CD8-positive, alpha-beta memory T cell (primary cell): ENCODE measurements around the gene NOL4L. TPM values are rescaled to one million over a fixed set of nuclear protein-coding genes. Genes with fewer than 3 reads are reported as not detected.

Experiments
- CTCF ChIA-PET: fragments of 350-600 bp; sonication (Branson Sonifier 250); formaldehyde crosslinking; loops from one replicate; lab custom pipeline; 2021; ENCODE audit warnings: antibody characterized with exemption; lab: Charles Lee
- POLR2A ChIA-PET: fragments of 350-600 bp; sonication (Branson Sonifier 250); formaldehyde crosslinking; loops from one replicate; lab custom pipeline; 2021; ENCODE audit warnings: antibody characterized with exemption; lab: Charles Lee
- DNase-seq, 5 donors: peaks; one replicate each; pipeline versions ENCODE4 v3.0.0 to v3.0.0-alpha.2; 2020 to 2022; ENCODE audit warnings: mixed read lengths in 1 of 5
- H3K27ac ChIP-seq: one replicate; pipeline ENCODE4 v1.7.0; 2013; ENCODE audit warnings: low read depth, mild to moderate bottlenecking, low read length, moderate library complexity
- H3K27me3 ChIP-seq: 2 replicates; pipeline ENCODE4 v1.7.0; 2013; ENCODE audit warnings: low read length, mild to moderate bottlenecking; ENCODE audit not compliant: insufficient read depth, poor library complexity, severe bottlenecking
- H3K36me3 ChIP-seq: 2 replicates; pipeline ENCODE4 v1.7.0; 2013; ENCODE audit warnings: mild to moderate bottlenecking, low read length, moderate library complexity; ENCODE audit not compliant: insufficient read depth
- H3K4me1 ChIP-seq: 2 replicates; pipeline ENCODE4 v1.7.0; 2013; ENCODE audit warnings: mild to moderate bottlenecking, low read length, moderate library complexity; ENCODE audit not compliant: insufficient read depth
- H3K4me3 ChIP-seq: 2 replicates; pipeline ENCODE4 v1.7.0; 2013; ENCODE audit warnings: mild to moderate bottlenecking, low read length
- H3K9me3 ChIP-seq: 2 replicates; pipeline ENCODE4 v1.7.0; 2013; ENCODE audit warnings: mild to moderate bottlenecking, low read length
- H3K27ac Mint-ChIP-seq, 8 donors: one replicate each; pipeline ENCODE4 v1.8.0; 2020 to 2021; ENCODE audit warnings: mixed read lengths in 8 of 8, mild to moderate bottlenecking in 6 of 8, inconsistent platforms in 3 of 8, moderate library complexity in 3 of 8
- H3K27me3 Mint-ChIP-seq, 2 donors: one replicate each; pipeline ENCODE4 v1.8.0; 2020 to 2021; ENCODE audit warnings: mixed read lengths in 2 of 2, mild to moderate bottlenecking in 1 of 2, moderate library complexity in 1 of 2
- H3K36me3 Mint-ChIP-seq, 3 donors: one replicate each; pipeline ENCODE4 v1.8.0; 2020 to 2021; ENCODE audit warnings: mixed read lengths in 3 of 3, inconsistent platforms in 1 of 3, mild to moderate bottlenecking in 1 of 3
- H3K4me1 Mint-ChIP-seq, 3 donors: one replicate each; pipeline ENCODE4 v1.8.0; 2020 to 2021; ENCODE audit warnings: mixed read lengths in 3 of 3, inconsistent platforms in 1 of 3, mild to moderate bottlenecking in 1 of 3
- H3K4me3 Mint-ChIP-seq, 7 donors: one replicate each; pipeline ENCODE4 v1.8.0; 2020 to 2021; ENCODE audit warnings: mixed read lengths in 7 of 7, mild to moderate bottlenecking in 6 of 7, moderate library complexity in 4 of 7, inconsistent platforms in 2 of 7
- H3K9me3 Mint-ChIP-seq, 5 donors: one replicate each; pipeline ENCODE4 v1.8.0; 2020 to 2022; ENCODE audit warnings: mixed read lengths in 5 of 5, mild to moderate bottlenecking in 3 of 5, moderate library complexity in 2 of 5, inconsistent platforms in 1 of 5
- polyA plus RNA-seq: library from polyadenylated mRNA; unstranded; fragments of 300-500 nt; fragmentation: Illumina TruSeq; gene quantifications from one replicate; pipeline ENCODE4 v1.2.3, GENCODE V29; 2021
- total RNA-seq, 2 experiments: library from RNA; stranded (reverse); gene quantifications; one replicate each; pipeline ENCODE4 v1.2.3, GENCODE V29; 2021

The NOL4L gene
- total and polyA plus RNA-seq, 3 experiments from 2014 or later: 15.4 to 19.8 (median 15.8) TPM

- no peaks in the 10 kb centered on the region for H3K27me3 Mint-ChIP-seq
- H3K36me3 ChIP-seq: peaks cover 8% of the 10 kb centered on the region
- H3K4me3 Mint-ChIP-seq: no peak overlapping the region
- H3K36me3 Mint-ChIP-seq: peaks cover 0 to 33% (median 8%) of the 10 kb centered on the region in 3 donors
- H3K9me3 Mint-ChIP-seq: no peaks in the 10 kb centered on the region
- peak in 1 of 5 donors; percentile 26 for DNase-seq
- ChIA-PET CTCF (no interaction called here), POLR2A (no interaction called here)
- H3K27me3 ChIP-seq: no peaks in the 10 kb centered on the region
- peaks cover 37 to 48% (median 40%) of the 10 kb centered on the region in 3 donors for H3K4me1 Mint-ChIP-seq
- H3K4me1 ChIP-seq: peaks cover 23% of the 10 kb centered on the region
- no peak overlapping the region for H3K4me3 ChIP-seq
- H3K27ac ChIP-seq: no peak overlapping the region
- peak overlapping the region in 6 of 8 donors; percentile 13 to 81 (median 60) for H3K27ac Mint-ChIP-seq
- no peaks in the 10 kb centered on the region for H3K9me3 ChIP-seq
These were observed 97.8 kb downstream of the NOL4L start for GRCh38 chr20:32487381-32487780.

- H3K4me3 Mint-ChIP-seq: peak overlapping the region in 6 of 7 donors; percentile 34 to 96 (median 92)
- peak overlapping the region; percentile 87 to 97 (median 92) for H3K27ac Mint-ChIP-seq
- no peaks in the 10 kb centered on the region for H3K9me3 Mint-ChIP-seq
- ChIA-PET POLR2A (interaction anchor here (0.6 to 1.4 kb wide), 5 partner anchors 21 to 188 kb away, joined by 3 to 6 read pairs (median 3); partner anchors contain the start of gene C20orf203), CTCF (interaction anchor here (1.1 to 2.0 kb wide), 5 partner anchors 10 to 395 kb away, joined by 3 to 6 read pairs (median 4); no protein-coding TSS in a partner anchor)
- peak in 2 of 5 donors; percentile 22 to 39 for DNase-seq
- no peaks in the 10 kb centered on the region for H3K9me3 ChIP-seq
- H3K27ac ChIP-seq: no peak overlapping the region
- peaks cover 38% of the 10 kb centered on the region for H3K4me1 ChIP-seq
- no peaks in the 10 kb centered on the region for H3K27me3 Mint-ChIP-seq
- peaks cover 32 to 41% (median 37%) of the 10 kb centered on the region in 3 donors for H3K4me1 Mint-ChIP-seq
- no peak overlapping the region for H3K4me3 ChIP-seq
- no peaks in the 10 kb centered on the region for H3K27me3 ChIP-seq
- peaks cover 0 to 21% (median 5%) of the 10 kb centered on the region in 3 donors for H3K36me3 Mint-ChIP-seq
- H3K36me3 ChIP-seq: peaks cover 6% of the 10 kb centered on the region
These were observed 99.2 kb downstream of the NOL4L start for GRCh38 chr20:32485770-32486478.

- ChIA-PET POLR2A (interaction anchor here (0.6 to 1.4 kb wide), 6 partner anchors 21 to 1509 kb away, joined by 3 to 13 read pairs (median 4); partner anchors contain the start of gene C20orf203), CTCF (interaction anchor here (0.7 to 2.0 kb wide), 8 partner anchors 11 to 662 kb away, joined by 3 to 6 read pairs (median 4); no protein-coding TSS in a partner anchor)
- peak overlapping the region; percentile 88 to 96 (median 93) for H3K4me3 Mint-ChIP-seq
- peak overlapping the region; percentile 87 to 97 (median 92) for H3K27ac Mint-ChIP-seq
- H3K36me3 Mint-ChIP-seq: peaks cover 0 to 18% (median 5%) of the 10 kb centered on the region in 3 donors
- H3K27me3 ChIP-seq: no peaks in the 10 kb centered on the region
- DNase-seq: peak; percentile 61 to 89 (median 77)
- peak overlapping the region; percentile 69 for H3K4me3 ChIP-seq
- H3K36me3 ChIP-seq: peaks cover 4% of the 10 kb centered on the region
- H3K27ac ChIP-seq: no peak overlapping the region
- peaks cover 39% of the 10 kb centered on the region for H3K4me1 ChIP-seq
- H3K27me3 Mint-ChIP-seq: no peaks in the 10 kb centered on the region
- peaks cover 30 to 48% (median 38%) of the 10 kb centered on the region in 3 donors for H3K4me1 Mint-ChIP-seq
- no peaks in the 10 kb centered on the region for H3K9me3 ChIP-seq
- H3K9me3 Mint-ChIP-seq: no peaks in the 10 kb centered on the region
These were observed 100.0 kb downstream of the NOL4L start for GRCh38 chr20:32484958-32485769.

DNA sequence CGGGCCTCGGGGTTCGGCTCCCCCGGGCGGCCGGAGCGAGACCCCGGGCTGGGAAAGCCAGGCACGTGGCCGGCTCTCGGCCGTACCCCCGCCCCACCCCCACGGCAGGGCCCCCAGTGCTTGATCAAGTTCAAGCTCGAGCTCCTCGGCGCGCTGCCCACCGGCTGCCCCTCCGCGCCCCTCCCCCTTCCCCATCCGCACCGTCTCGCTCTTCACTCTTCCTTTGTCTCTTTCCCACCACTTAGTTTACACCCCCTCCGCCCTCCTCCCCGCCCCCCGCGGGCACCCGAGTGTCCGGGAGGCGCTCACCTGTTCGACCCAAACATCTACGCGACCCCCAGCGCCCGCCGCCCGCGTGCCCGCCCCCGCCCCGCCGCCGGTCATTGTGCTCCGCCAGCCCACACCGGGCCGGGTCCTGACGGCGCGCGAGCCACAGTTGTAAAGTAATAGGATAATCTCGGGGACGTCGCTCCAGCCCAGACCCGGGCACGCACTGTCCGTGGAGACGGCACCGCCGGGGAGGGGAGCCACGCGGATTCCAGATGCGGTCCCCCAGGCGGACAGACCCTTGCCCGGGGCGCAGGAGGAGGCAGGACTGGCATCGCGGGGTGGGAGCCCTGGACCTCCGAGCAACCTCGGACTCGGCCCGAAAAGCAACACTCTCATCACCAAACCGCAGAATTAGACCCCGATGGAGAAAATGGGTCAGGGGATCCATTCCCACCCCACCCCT, 100.7 kb downstream of the NOL4L start:
- Histone ChIP-seq H3K4me3 (peak overlapping the region; percentile 69), H3K27me3 (no peaks in the 10 kb centered on the region), H3K9me3 (no peaks in the 10 kb centered on the region), H3K4me1 (peaks cover 39% of the 10 kb centered on the region), H3K36me3 (peaks cover 4% of the 10 kb centered on the region), H3K27ac (no peak overlapping the region)
- peak overlapping the region in 5 of 8 donors; percentile 58 to 95 (median 66) for H3K27ac Mint-ChIP-seq
- CTCF ChIA-PET: interaction anchor here (0.9 to 2.0 kb wide), 5 partner anchors 12 to 661 kb away, joined by 3 to 6 read pairs (median 4); no protein-coding TSS in a partner anchor
- peak overlapping the region; percentile 88 to 96 (median 93) for H3K4me3 Mint-ChIP-seq
- POLR2A ChIA-PET: interaction anchor here (0.6 to 1.9 kb wide), 5 partner anchors 55 to 1510 kb away, joined by 3 to 10 read pairs (median 5); partner anchors contain the start of gene ASXL1
- DNase-seq: peak in 3 of 5 donors; percentile 14 to 50 (median 15)
- peaks cover 36 to 56% (median 45%) of the 10 kb centered on the region in 3 donors for H3K4me1 Mint-ChIP-seq
- no peaks in the 10 kb centered on the region for H3K27me3 Mint-ChIP-seq
- H3K36me3 Mint-ChIP-seq: peaks cover 0 to 16% (median 5%) of the 10 kb centered on the region in 3 donors
- no peaks in the 10 kb centered on the region for H3K9me3 Mint-ChIP-seq

GRCh38 chr20:32483351-32484224, 101.5 kb downstream of the NOL4L start:
- Histone ChIP-seq H3K36me3 (peaks cover 4% of the 10 kb centered on the region), H3K27me3 (no peaks in the 10 kb centered on the region), H3K4me1 (peaks cover 40% of the 10 kb centered on the region), H3K4me3 (peak overlapping the region; percentile 58), H3K27ac (no peak overlapping the region), H3K9me3 (no peaks in the 10 kb centered on the region)
- Mint-ChIP-seq H3K27me3 (no peaks in the 10 kb centered on the region), H3K9me3 (no peaks in the 10 kb centered on the region), H3K4me3 (peak overlapping the region; percentile 80 to 95 (median 87)), H3K27ac (peak overlapping the region in 7 of 8 donors; percentile 54 to 84 (median 67)), H3K4me1 (peaks cover 37 to 62% (median 48%) of the 10 kb centered on the region in 3 donors), H3K36me3 (peaks cover 0 to 16% (median 5%) of the 10 kb centered on the region in 3 donors)
- CTCF ChIA-PET: interaction anchor here (1.2 to 2.0 kb wide), 2 partner anchors 18 to 26 kb away, joined by 4 to 6 read pairs; no protein-coding TSS in a partner anchor
- peak; percentile 62 to 78 (median 65) for DNase-seq
- POLR2A ChIA-PET: interaction anchor here (0.6 to 1.9 kb wide), 3 partner anchors 41 to 270 kb away, joined by 3 to 10 read pairs (median 6); partner anchors contain the start of gene ASXL1

DNA sequence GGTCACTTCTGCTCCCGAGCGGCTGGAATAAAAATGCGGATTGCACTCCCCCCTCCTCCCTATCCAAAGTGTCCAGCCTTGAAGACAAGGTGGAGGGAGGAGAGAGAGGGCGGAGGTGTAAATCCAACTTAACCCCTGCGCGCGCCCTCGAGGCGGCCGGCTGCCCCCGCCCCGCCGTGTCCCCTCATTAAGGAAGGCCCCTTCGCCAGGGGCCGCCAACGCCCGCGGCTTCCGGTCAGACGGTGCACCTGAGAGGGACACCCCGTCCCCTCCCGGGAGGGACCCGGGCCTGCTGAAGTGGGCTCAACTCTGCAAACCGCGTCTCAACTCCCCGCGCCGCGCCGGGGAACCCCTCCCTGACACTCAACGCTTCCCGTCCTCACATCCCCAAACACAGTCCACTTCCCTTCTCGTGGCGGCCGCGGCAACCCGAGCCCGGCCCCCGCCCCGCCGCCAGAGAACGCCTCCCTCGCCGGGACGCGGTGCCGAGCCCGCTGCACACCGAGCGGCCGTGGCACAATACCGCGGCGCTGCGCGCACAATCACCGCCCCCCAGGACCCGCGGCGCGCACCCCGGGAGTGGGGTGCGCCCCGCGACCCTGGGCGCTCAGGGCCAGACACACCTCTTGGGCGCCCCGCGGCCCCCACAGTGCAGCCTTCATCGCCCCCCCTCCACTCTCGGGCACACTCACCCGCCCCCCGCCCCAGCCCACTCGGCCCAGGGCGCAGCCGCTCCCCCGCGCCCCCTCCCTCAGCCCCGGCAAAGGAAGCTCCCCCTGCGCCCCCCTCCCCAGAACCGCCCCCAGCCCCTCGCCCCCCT, 102.5 kb downstream of the NOL4L start:
- Histone ChIP-seq H3K9me3 (no peaks in the 10 kb centered on the region), H3K4me1 (peaks cover 45% of the 10 kb centered on the region), H3K4me3 (peak overlapping the region; percentile 15), H3K27ac (no peak overlapping the region), H3K27me3 (no peaks in the 10 kb centered on the region), H3K36me3 (no peaks in the 10 kb centered on the region)
- ChIA-PET POLR2A (interaction anchor here (0.6 to 1.9 kb wide), 2 partner anchors 42 to 125 kb away, joined by 3 to 10 read pairs; partner anchors contain the start of gene ASXL1), CTCF (interaction anchor here (1.2 kb wide), 1 partner anchor 19 kb away, joined by 4 read pairs; no protein-coding TSS in a partner anchor)
- Mint-ChIP-seq H3K27me3 (no peaks in the 10 kb centered on the region), H3K36me3 (peaks cover 0 to 16% (median 5%) of the 10 kb centered on the region in 3 donors), H3K4me1 (peaks cover 41 to 65% (median 48%) of the 10 kb centered on the region in 3 donors), H3K9me3 (no peaks in the 10 kb centered on the region), H3K27ac (peak overlapping the region in 5 of 8 donors; percentile 27 to 71 (median 47)), H3K4me3 (peak overlapping the region; percentile 67 to 81 (median 75))
- DNase-seq: peak; percentile 11 to 54 (median 27)
